GM13976 (cell line): ENCODE measurements around the gene TMEM63A.
"Not testable (repeated sequence)": the region's sequence is repeated elsewhere in the genome, so short reads cannot be mapped to it uniquely, and the experiment has no call there.

Source experiments
- DNase-seq: peaks from one replicate; pipeline ENCODE4 v3.0.0; 2012; ENCODE audit warnings: low spot score
- CTCF ChIP-seq: IDR thresholded peaks from 2 replicates; pipeline ENCODE4 v1.5.1; 2012; ENCODE audit warnings: borderline replicate concordance, mild to moderate bottlenecking; ENCODE audit not compliant: insufficient read depth; ENCODE audit errors: extremely low read depth, missing control alignments, control extremely low read depth
- in situ Hi-C: fragments of 300-500 bp; cut with MboI; formaldehyde crosslinking; loops from one replicate; pipeline ENCODE4 v1.12.0; 2022; ENCODE audit warnings: low sequenced_read_pairs, mixed read lengths, inconsistent platforms; ENCODE audit not compliant: unreplicated experiment

TMEM63A gene

GRCh38 chr1:225817611-225818061, 64.5 kb downstream of the TMEM63A start:
- in situ Hi-C loops, result no loop called here
- DNase-seq, result no peak
- no peak for TF ChIP-seq CTCF

- in situ Hi-C loops, result no loop called here
- DNase-seq, result no peak
- no peak for TF ChIP-seq CTCF
Observed at GRCh38 chr1:225816643-225817538, 65.3 kb downstream of the TMEM63A start.

- in situ Hi-C loops, result no loop called here
- no peak for DNase-seq
- no peak for TF ChIP-seq CTCF
Observed at GRCh38 chr1:225815526-225816178, 66.5 kb downstream of the TMEM63A start.

- in situ Hi-C loops, DNase-seq: not testable (repeated sequence)
Observed at GRCh38 chr1:225815090-225815489, 67.1 kb downstream of the TMEM63A start.

GRCh38 chr1:225814381-225814780, 67.8 kb downstream of the TMEM63A start:
- TF ChIP-seq CTCF, result no peak
- in situ Hi-C loops, result no loop called here
- DNase-seq, result no peak

- in situ Hi-C loops, result no loop called here
- no peak for DNase-seq
- no peak for TF ChIP-seq CTCF
Observed at GRCh38 chr1:225813214-225813964, 68.8 kb downstream of the TMEM63A start.

GRCh38 chr1:225812488-225813213, 69.5 kb downstream of the TMEM63A start:
- no peak for TF ChIP-seq CTCF
- no peak for DNase-seq
- in situ Hi-C loops, result no loop called here
